ENCODE measurements around the gene GBGT1. TPM values are rescaled to one million over a fixed set of nuclear protein-coding genes. Genes with fewer than 3 reads are reported as not detected.
A peak's percentile ranks its signal among the peaks of the same experiment; 100 is the strongest.

Gene GBGT1
- total and polyA plus RNA-seq, 8 donors: 1.2 to 37.9 (median 22.6) TPM

DNA sequence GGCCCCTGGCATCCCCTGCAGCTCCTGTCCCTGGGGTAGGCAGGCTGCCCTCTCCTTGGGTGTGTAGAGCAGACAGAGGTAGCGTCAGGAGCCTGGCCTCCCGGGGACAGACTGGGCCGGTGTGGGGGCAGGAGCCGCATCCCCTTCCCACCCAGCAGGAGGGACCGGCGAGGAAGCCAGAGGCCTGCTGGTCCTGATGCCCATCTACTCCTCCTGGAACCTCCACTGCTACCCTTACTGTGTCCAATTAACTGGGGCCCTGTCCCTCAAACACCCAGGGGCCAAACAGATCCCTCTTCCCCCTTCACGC, 58.3 kb downstream of the GBGT1 start:
- intact Hi-C loops (cut with DNase I; ENCODE audit: low total_unique reads): no loop called here
- WGBS, 5 donors: 88 to 100% (median 93%) methylated on average over 1 to 7 of the region's 7 CpGs
- DNase-seq: peak in 1 of 2 donors; percentile 22

DNA sequence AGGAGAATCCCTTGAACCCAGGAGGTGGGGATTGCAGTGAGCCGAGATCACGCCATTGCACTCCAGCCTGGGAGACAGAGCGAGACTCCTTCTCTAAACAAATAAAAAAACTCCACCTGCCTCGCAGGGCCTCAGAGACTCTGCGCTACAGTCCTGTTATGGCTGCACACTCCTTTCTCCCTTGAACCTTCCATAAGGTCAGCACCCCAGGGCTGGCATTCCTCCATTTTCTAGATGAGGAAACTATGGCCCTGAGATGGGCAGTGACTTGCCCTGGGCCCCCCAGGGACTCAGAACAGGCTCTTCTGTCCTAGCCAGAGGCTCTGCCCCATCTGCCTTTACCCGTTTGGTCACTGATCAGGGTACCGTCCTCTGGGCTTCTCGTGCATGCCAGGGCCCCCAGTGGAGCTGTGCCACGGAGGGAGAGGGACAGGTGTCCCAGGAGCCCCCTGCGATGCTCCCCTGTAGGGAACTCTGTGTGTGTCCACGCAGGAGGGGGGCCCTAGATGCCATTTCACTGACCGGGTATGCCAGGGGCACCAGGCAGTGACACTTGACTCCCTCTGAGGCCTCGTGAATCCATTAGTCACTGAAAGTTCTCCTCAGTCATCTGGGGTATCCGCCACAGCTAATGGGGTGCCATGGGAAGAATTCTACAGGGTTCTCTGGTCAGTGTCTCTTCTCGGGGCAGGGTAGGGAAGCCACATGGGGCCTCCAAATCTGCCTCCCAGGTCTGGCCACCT, 58.8 kb downstream of the GBGT1 start:
- peaks cover 87 to 100% (median 100%) of the 10 kb centered on the region in 4 donors for H3K36me3 ChIP-seq
- H3K27ac ChIP-seq: no peak overlapping the region
- TF ChIP-seq POLR2AphosphoS5 (IDR thresholded peaks at IDR 0.05): no peak
- TF ChIP-seq, protein P1, sequence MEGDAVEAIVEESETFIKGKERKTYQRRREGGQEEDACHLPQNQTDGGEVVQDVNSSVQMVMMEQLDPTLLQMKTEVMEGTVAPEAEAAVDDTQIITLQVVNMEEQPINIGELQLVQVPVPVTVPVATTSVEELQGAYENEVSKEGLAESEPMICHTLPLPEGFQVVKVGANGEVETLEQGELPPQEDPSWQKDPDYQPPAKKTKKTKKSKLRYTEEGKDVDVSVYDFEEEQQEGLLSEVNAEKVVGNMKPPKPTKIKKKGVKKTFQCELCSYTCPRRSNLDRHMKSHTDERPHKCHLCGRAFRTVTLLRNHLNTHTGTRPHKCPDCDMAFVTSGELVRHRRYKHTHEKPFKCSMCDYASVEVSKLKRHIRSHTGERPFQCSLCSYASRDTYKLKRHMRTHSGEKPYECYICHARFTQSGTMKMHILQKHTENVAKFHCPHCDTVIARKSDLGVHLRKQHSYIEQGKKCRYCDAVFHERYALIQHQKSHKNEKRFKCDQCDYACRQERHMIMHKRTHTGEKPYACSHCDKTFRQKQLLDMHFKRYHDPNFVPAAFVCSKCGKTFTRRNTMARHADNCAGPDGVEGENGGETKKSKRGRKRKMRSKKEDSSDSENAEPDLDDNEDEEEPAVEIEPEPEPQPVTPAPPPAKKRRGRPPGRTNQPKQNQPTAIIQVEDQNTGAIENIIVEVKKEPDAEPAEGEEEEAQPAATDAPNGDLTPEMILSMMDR (IDR thresholded peaks at IDR 0.05): no peak
- TF ChIP-seq POLR2A (IDR thresholded peaks at IDR 0.05): no peak
- no peak for TF ChIP-seq EP300 (IDR thresholded peaks at IDR 0.05)
- intact Hi-C loops (cut with DNase I; ENCODE audit: low total_unique reads): no loop called here
- no peak overlapping the region for H3K4me3 ChIP-seq
- 76 to 85% (median 84%) methylated on average over 10 to 15 of the region's 15 CpGs for WGBS, 5 donors
- peaks cover 6 to 10% (median 8%) of the 10 kb centered on the region in 4 donors for H3K4me1 ChIP-seq
- H3K27me3 ChIP-seq: no peaks in the 10 kb centered on the region
- peak; percentile 1 to 16 for DNase-seq
- no peaks in the 10 kb centered on the region for H3K9me3 ChIP-seq

More for the DNA sequence above, 58.3 kb downstream of the GBGT1 start:
- no peaks in the 10 kb centered on the region for H3K27me3 ChIP-seq
- peaks cover 87 to 100% (median 100%) of the 10 kb centered on the region in 4 donors for H3K36me3 ChIP-seq
- no peak overlapping the region for H3K27ac ChIP-seq
- no peak overlapping the region for H3K4me3 ChIP-seq
- TF ChIP-seq EP300 (IDR thresholded peaks at IDR 0.05) (no peak), POLR2AphosphoS5 (IDR thresholded peaks at IDR 0.05) (no peak)
- TF ChIP-seq, protein P1 (IDR thresholded peaks at IDR 0.05): no peak
- no peaks in the 10 kb centered on the region for H3K9me3 ChIP-seq
- peaks cover 6 to 10% (median 8%) of the 10 kb centered on the region in 4 donors for H3K4me1 ChIP-seq

DNA sequence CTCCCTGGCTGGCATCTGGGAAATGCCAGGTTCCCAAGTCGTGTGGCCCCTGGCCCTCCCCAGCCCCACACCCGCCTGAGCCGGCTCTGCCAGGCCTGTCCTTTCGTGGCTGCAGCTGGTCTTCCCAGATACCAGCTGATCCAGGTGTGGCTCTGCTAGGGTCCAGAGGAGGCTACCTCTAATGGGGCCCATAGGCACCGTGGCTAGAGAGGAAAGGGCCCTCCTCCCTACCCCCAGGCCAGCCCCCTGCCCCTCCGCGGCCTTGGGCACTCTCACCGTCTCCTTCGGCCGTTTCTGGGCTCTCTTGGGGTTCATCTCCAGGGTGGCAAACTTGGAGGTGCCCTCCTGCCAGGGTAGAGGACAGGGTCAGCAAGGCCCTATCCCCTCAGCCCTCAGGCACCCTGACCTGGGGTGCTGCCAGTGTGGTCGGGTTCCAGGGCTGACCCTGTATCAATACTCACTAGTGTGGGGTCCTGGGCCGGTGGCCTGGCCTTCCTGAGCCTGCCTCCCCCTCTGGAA, 59.7 kb downstream of the GBGT1 start:
- H3K27ac ChIP-seq: peak overlapping the region in 1 of 5 donors; percentile 3
- H3K36me3 ChIP-seq: peaks cover 85 to 100% (median 100%) of the 10 kb centered on the region in 4 donors

More for the DNA sequence above, 59.7 kb downstream of the GBGT1 start:
- TF ChIP-seq POLR2AphosphoS5 (IDR thresholded peaks at IDR 0.05) (no peak), EP300 (IDR thresholded peaks at IDR 0.05) (no peak), POLR2A (IDR thresholded peaks at IDR 0.05) (no peak)
- TF ChIP-seq, protein P1 (IDR thresholded peaks at IDR 0.05): no peak
- DNase-seq: peak in 1 of 2 donors; percentile 22
- Histone ChIP-seq H3K9me3 (no peaks in the 10 kb centered on the region), H3K27me3 (no peaks in the 10 kb centered on the region), H3K4me3 (no peak overlapping the region), H3K4me1 (peaks cover 6 to 10% (median 8%) of the 10 kb centered on the region in 4 donors)
- 72 to 87% (median 77%) methylated on average over 5 to 12 of the region's 12 CpGs for WGBS, 5 donors
- intact Hi-C loops (cut with DNase I; ENCODE audit: low total_unique reads): loop anchor here (2.0 kb wide), 1 partner anchor 43 kb away; no protein-coding TSS in a partner anchor

Data from stomach (tissue), 9 donors.